Lung (tissue), 12 donors: ENCODE measurements around the gene BHLHA9. TPM values are rescaled to one million over a fixed set of nuclear protein-coding genes. Genes with fewer than 3 reads are reported as not detected.

Source experiments
- ATAC-seq: fragments of 200-7000 bp; cut with Tn5 transposase; one replicate; pipeline ENCODE4 v1.9.1; 2020; ENCODE audit warnings: moderate number of reproducible peaks; ENCODE audit not compliant: insufficient read depth, low FRiP score
- DNase-seq, 3 donors: peaks; one replicate each; pipeline ENCODE4 v3.0.0-alpha.2; 2013 to 2017
- H3K27ac ChIP-seq, 2 donors: one replicate each; pipeline ENCODE4 v1.5.1; 2013; ENCODE audit warnings: mild to moderate bottlenecking in 2 of 2, moderate library complexity in 2 of 2, control low read depth in 1 of 2, inconsistent platforms in 1 of 2, low read depth in 1 of 2, low read length in 1 of 2
- H3K27me3 ChIP-seq, 3 donors: one replicate each; pipeline ENCODE4 v1.5.1; 2013; ENCODE audit warnings: low read length in 2 of 3; ENCODE audit not compliant: control insufficient read depth in 3 of 3, insufficient read depth in 3 of 3
- H3K36me3 ChIP-seq, 4 donors: one replicate each; pipeline ENCODE4 v1.5.1; 2013; ENCODE audit warnings: low read length in 4 of 4, mild to moderate bottlenecking in 1 of 4, moderate library complexity in 1 of 4; ENCODE audit not compliant: control insufficient read depth in 4 of 4, insufficient read depth in 4 of 4
- H3K4me1 ChIP-seq, 5 donors: one replicate each; pipeline ENCODE4 v1.5.1; 2013; ENCODE audit warnings: low read length in 5 of 5, mild to moderate bottlenecking in 2 of 5, moderate library complexity in 1 of 5; ENCODE audit not compliant: control insufficient read depth in 5 of 5, insufficient read depth in 5 of 5
- H3K4me3 ChIP-seq: one replicate; pipeline ENCODE4 v1.5.1; 2013; ENCODE audit warnings: mild to moderate bottlenecking, control low read depth, moderate library complexity
- H3K9ac ChIP-seq, 2 donors: one replicate each; pipeline ENCODE4 v1.5.1; 2013; ENCODE audit warnings: low read length in 2 of 2, control low read depth in 1 of 2; ENCODE audit not compliant: insufficient read depth in 1 of 2
- H3K9me3 ChIP-seq, 4 donors: one replicate each; pipeline ENCODE4 v1.5.1; 2013; ENCODE audit warnings: low read length in 3 of 4, mild to moderate bottlenecking in 1 of 4, moderate library complexity in 1 of 4; ENCODE audit not compliant: control insufficient read depth in 4 of 4, insufficient read depth in 3 of 4
- CTCF ChIP-seq: IDR thresholded peaks from 2 replicates; pipeline ENCODE4 v1.5.1; 2012; ENCODE audit warnings: mild to moderate bottlenecking; ENCODE audit errors: control extremely low read depth, extremely low read depth
- WGBS, 2 donors: extraction: QIAGEN DNeasy Blood & Tissue Kit; methylation state at CpG; one replicate each; pipeline ENCODE4 v1.1.7; 2013; 5-methylcytosine and 5-hydroxymethylcytosine counted together
- polyA plus RNA-seq, 2 donors: library from polyadenylated mRNA; stranded (reverse); fragments of 200-250 nt; gene quantifications; one replicate each; pipeline ENCODE4 v1.2.1, GENCODE V29; 2013
- total RNA-seq, 2 donors: library from RNA; depleted of rRNA in 1 of 2; stranded (reverse); fragments of >200 nt in 1 of 2; gene quantifications; one replicate each; pipeline ENCODE4 v1.2.1, GENCODE V29; 2014 to 2021
- donor health status: control.
- donor health status: control.
- donor health status: Bipolar disorder and iron deficiency.
- donor health status: healthy.
- donor health status: DM: yes; HTN: yes; CAD: no.

BHLHA9 gene
- total and polyA plus RNA-seq, 4 donors = not detected

- Histone ChIP-seq H3K4me3 (no peak overlapping the region), H3K36me3 (no peaks in the 10 kb centered on the region), H3K9ac (no peak overlapping the region), H3K4me1 (peaks cover 0 to under 1% (median 0%) of the 10 kb centered on the region in 5 donors), H3K27ac (no peak overlapping the region), H3K27me3 (peaks cover 4 to 23% (median 22%) of the 10 kb centered on the region in 3 donors), H3K9me3 (no peaks in the 10 kb centered on the region)
- ATAC-seq (peak; percentile 74), DNase-seq (peak; percentile 43 to 57 (median 50))
- WGBS, 2 donors = 26% methylated on average over 28 of the region's 28 CpGs
- peak; percentile 62 for TF ChIP-seq CTCF
These were observed 5.9 kb downstream of the BHLHA9 start for GRCh38 chr17:1275962-1276736.

DNA sequence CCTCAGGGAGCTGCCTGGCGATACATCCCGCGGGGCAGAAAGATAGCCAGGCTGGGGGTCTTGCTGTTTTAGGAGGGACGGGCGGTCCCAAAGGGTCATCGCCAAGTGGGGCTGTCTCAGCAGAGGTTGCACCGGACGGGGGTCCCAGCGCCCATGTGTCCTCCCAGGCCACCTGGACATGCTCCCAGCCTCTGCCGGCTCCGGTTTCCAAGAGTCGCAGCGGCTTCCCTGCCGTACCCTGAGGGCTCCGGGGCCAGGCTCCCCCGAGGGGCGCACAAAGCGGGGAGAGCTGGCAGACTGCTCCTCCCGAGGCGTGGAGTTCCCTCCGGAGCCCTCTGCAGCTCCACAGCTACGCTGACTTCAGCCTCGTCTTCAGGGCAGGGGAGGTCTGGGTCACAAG is 10.4 kb downstream of the BHLHA9 start:
- Histone ChIP-seq H3K4me3 (no peak overlapping the region), H3K4me1 (no peaks in the 10 kb centered on the region), H3K36me3 (no peaks in the 10 kb centered on the region), H3K9me3 (no peaks in the 10 kb centered on the region), H3K9ac (no peak overlapping the region), H3K27me3 (peaks cover 0 to 3% (median 2%) of the 10 kb centered on the region in 3 donors), H3K27ac (no peak overlapping the region)
- no peak for ATAC-seq
- no peak for TF ChIP-seq CTCF
- WGBS, 2 donors = 85 to 91% methylated on average over 23 of the region's 23 CpGs
- no peak for DNase-seq

- Histone ChIP-seq H3K4me1 (no peaks in the 10 kb centered on the region), H3K27me3 (no peaks in the 10 kb centered on the region), H3K4me3 (no peak overlapping the region), H3K9me3 (peaks cover 0 to 2% (median 0%) of the 10 kb centered on the region in 4 donors), H3K36me3 (no peaks in the 10 kb centered on the region), H3K9ac (no peak overlapping the region), H3K27ac (no peak overlapping the region)
- ATAC-seq (no peak), DNase-seq (no peak)
- WGBS, 2 donors = 84 to 88% methylated on average over 19 of the region's 19 CpGs
- TF ChIP-seq CTCF = no peak
These were observed 16.3 kb downstream of the BHLHA9 start for GRCh38 chr17:1286379-1287106.
